Measurements from ENCODE around the gene ZMYM2.
"Not testable (repeated sequence)": the region's sequence is repeated elsewhere in the genome, so short reads cannot be mapped to it uniquely, and the experiment has no call there.

Gene ZMYM2

DNA sequence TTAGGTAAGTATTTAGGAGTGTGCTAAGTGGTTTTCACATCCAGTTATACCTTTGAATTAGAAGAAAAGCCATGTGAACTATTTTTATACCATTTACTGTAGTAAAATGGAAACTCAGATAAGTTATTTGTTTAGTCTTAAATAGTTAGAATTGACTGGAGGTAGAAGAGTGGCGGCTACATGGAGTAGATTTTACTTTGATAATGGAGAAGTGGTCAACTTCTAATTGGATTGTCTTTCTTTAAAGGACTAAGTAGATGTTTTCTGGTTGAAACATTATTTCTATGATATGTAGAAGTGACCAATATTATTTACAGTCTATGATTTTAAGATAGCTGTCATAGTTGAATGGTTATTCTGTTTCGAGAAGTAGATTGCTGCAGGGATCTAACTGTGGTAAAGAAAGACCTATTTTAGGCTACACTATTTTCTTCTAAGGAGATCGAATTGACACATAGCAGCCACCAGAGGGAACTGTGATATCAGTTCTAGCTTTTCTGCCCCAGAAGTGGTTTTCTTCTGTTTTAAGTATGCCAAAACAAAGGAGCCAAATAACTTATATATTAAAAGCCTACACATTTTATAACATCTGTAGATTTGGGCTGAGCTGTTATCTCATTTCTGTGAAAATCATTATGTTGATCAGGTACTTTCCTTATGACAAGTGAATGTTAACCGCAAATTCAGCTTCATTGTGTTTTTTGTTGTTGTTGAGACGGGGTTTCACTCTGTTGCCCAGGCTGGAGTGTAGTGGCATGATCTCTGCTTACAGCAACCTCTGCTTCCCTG is 26.1 kb downstream of the ZMYM2 start:
- peak; percentile 52 for DNase-seq

- DNase-seq = no peak
Measured at GRCh38 chr13:19985219-19985556, 26.7 kb downstream of the ZMYM2 start.

GRCh38 chr13:19991531-19991930 is 33.0 kb downstream of the ZMYM2 start:
- no peak for DNase-seq

DNA sequence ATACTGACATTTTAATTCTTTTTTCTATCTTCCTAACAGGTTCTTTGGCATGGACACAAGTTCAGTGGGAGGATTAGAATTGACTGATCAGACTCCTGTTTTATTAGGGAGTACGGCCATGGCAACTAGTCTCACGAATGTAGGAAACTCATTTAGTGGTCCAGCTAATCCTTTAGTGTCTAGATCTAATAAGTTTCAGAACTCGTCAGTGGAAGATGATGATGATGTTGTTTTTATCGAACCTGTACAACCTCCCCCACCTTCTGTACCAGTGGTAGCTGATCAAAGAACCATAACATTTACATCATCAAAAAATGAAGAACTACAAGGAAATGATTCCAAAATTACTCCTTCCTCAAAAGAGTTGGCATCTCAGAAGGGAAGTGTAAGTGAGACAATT is 34.5 kb downstream of the ZMYM2 start:
- DNase-seq = no peak

DNA sequence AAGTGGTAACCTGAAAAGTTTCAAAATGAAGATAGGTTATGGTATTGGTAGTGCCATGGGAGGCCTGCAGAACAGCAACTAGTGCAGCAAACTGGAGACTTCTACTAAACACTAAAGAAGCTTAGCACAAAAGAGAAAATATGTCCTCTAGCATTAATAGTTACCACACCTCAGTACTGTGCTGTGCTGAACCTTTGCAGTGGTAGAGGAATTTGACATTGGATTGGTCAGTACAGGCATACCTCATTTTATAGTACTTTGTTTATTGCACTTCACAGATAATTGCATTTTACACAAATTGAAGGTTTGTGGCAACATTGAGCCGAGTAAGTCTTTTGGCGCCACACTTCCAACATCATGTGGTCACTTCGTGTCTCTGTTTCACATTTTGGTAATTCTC is 40.4 kb downstream of the ZMYM2 start:
- DNase-seq = no peak

DNA sequence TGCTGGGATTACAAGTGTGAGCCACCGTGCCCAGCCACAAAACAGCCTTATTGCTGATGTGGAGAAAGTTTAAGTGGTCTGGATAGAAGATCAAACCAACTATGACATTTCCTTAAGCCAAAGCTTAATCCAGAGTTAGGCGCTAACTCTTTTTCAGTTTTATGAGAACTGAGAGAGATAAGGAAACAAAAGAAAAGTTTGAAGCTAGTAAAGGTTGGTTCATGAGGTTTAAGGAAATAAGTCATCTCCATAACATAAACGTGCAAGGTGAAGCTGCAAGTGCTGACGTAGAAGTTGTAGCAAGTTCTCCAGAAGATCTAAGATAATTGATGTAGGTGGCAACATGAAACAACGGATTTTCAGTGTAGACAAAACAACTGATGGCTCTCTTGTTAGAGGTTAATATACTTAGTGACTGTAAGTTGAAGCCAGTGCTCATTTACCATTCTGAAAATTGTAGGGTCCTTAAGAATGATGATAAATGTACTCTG is 41.6 kb downstream of the ZMYM2 start:
- no peak for DNase-seq

- DNase-seq = no peak
Measured at GRCh38 chr13:20001366-20002190, 43.1 kb downstream of the ZMYM2 start.

DNA sequence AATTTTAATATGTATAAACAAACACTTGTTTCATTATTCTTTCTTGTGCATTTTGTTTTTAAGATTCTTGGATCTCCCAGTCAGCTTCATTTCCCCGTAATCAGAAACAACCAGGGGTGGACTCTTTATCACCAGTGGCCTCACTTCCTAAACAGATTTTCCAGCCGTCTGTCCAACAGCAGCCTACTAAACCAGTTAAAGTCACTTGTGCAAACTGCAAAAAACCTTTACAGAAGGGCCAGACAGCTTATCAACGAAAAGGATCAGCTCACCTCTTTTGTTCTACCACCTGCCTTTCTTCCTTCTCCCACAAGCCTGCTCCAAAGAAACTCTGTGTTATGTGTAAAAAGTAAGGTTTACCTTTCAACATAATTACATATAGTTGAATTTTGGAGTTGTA is 44.3 kb downstream of the ZMYM2 start:
- no peak for DNase-seq

GRCh38 chr13:20006206-20006605 is 47.7 kb downstream of the ZMYM2 start:
- no peak for DNase-seq

DNA sequence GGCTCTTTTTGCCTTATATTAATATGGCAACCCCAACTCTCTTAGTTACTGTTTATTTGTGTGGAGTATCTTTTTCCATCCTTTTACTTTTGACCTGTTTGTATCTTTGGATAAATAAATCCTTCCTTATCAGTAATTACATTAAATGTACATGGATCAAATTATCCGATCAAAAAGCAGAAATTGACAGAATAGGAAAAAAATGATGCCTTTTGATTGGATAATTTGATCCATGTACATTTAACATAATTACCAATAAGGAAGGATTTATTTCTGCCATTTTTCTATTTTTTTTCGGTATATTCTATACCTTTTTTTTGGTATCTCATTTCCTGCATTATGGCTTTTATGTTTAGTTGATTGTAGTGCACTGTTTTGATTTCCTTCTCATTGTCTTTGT is 57.2 kb downstream of the ZMYM2 start:
- no peak for DNase-seq

- DNase-seq = no peak
Measured at GRCh38 chr13:20016649-20017364, 58.3 kb downstream of the ZMYM2 start.

- no peak for DNase-seq
Measured at GRCh38 chr13:20017365-20017711, 58.8 kb downstream of the ZMYM2 start.

- no peak for DNase-seq
Measured at GRCh38 chr13:20019043-20019442, 60.5 kb downstream of the ZMYM2 start.

DNA sequence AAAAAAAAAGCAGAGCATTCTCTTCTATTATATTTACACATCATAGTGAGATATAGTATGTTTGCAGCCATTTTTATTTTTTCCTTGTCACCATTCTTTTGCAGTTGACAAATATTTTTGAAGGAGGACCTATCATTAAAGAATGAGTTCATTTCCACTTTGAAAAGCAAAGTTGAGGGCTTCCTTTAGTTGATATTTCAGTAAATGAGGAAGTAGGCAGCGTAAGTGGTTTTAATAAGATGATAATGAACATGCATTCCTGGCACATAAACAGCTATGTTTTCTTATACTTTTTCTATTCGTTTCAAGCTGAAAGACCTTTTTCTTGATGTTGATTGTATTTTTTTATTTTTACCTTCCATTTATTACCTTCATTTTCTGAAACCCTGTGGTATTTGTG is 66.2 kb downstream of the ZMYM2 start:
- no peak for DNase-seq

- DNase-seq = no peak
Measured at GRCh38 chr13:20028953-20029352, 70.4 kb downstream of the ZMYM2 start.

- no peak for DNase-seq
Measured at GRCh38 chr13:20033486-20033885, 75.0 kb downstream of the ZMYM2 start.

DNA sequence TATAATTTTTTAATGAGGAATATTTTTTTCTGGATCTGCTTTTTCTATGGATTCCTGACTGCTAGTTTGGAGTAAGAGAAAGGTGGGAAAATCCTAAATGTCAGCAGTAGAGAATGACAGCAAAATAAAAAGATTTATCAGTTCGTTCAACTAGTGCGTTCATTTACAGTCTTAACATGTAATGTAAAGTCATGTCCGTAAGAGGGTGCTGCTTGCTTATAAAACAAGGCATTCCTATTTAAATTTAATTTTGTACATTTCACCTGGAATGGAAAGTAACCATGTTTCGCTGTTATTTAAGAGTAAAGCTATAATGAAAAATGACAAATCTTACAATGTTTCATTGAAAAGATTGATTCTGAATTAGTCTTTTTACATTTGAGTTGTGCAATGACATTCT is 76.6 kb downstream of the ZMYM2 start:
- DNase-seq = no peak

DNA sequence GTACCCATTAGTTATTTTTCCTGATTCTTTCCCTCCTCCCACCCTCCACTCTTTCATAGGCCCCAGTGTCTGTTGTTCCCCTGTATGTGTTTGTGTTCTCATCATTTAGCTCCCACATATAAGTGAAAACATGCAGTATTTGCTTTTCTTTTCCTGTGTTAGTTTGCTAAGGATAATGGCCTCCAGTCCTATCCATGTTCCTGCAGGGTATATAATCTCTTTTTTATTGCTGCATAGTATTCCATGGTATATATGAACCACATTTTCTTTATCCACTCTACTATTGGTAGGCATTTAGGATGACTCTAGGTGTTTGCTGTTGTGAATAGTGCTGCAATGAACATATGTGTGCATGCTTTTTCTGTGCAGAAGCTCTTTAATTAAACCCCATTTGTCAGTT is 79.4 kb downstream of the ZMYM2 start:
- no peak for DNase-seq

- DNase-seq = not testable (repeated sequence)
Measured at GRCh38 chr13:20042603-20043002, 84.1 kb downstream of the ZMYM2 start.

- DNase-seq = no peak
Measured at GRCh38 chr13:20043207-20043925, 84.8 kb downstream of the ZMYM2 start.

DNA sequence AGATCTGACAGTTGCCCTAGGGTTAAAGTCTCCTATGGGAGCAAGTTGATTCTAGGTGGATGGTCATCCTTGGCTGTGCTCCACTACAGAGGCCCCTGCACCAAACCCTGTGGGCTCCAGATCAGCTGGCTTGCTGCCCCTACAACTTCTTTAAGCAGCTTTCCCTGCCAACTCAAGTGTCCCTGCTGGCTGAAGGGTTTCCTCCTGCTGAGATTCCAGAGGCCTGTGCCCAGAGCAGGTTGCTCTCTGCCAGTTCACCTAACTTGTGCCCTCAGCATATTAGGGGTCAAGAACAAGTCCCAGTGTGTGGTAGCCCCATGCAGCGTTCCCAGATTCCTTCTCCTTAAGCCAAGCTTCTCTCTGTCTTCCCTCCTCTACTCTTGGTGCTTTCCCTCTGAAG is 85.6 kb downstream of the ZMYM2 start:
- DNase-seq = no peak

GRCh38 chr13:20045950-20046548 is 87.5 kb downstream of the ZMYM2 start:
- DNase-seq = no peak

Data from fibroblast of upper back skin (primary cell).